Uterus (tissue), 4 donors: ENCODE results near the gene DNM2. TPM values are rescaled to one million over a fixed set of nuclear protein-coding genes. Genes with fewer than 3 reads are reported as not detected.

ENCODE experiments used
- DNase-seq, 2 donors: peaks; one replicate each; pipeline ENCODE4 v3.0.0-alpha.2; 2019 to 2020
- H3K27ac ChIP-seq, 2 donors: fragments of 200-600 bp; sonication (generic); 1 replicate in 1 of 2; 2 replicates in 1 of 2; pipeline ENCODE4 v1.5.1; 2016 to 2018
- H3K27me3 ChIP-seq, 2 donors: fragments of 200-600 bp; sonication (generic); one replicate each; pipeline ENCODE4 v1.5.1; 2018 to 2019; ENCODE audit warnings: control low read depth in 1 of 2
- H3K36me3 ChIP-seq, 2 donors: fragments of 200-600 bp; sonication (generic); one replicate each; pipeline ENCODE4 v1.5.1; 2019; ENCODE audit warnings: control low read depth in 1 of 2
- H3K4me1 ChIP-seq, 2 donors: fragments of 200-600 bp; sonication (generic); one replicate each; pipeline ENCODE4 v1.5.1; 2018 to 2019; ENCODE audit warnings: control low read depth in 1 of 2
- H3K4me3 ChIP-seq, 2 donors: fragments of 200-600 bp; sonication (generic); 1 replicate in 1 of 2; 2 replicates in 1 of 2; pipeline ENCODE4 v1.5.1; 2018 to 2019; ENCODE audit warnings: mild to moderate bottlenecking in 1 of 2
- H3K9me3 ChIP-seq, 2 donors: fragments of 200-600 bp; sonication (generic); one replicate each; pipeline ENCODE4 v1.5.1; 2019; ENCODE audit warnings: control low read depth in 1 of 2
- CTCF ChIP-seq, 4 experiments: fragments of 200-600 bp in 2 of 4; fragments of 450-650 bp in 2 of 4; sonication (generic) in 2 of 4; IDR thresholded peaks; one replicate each; pipeline ENCODE4 v1.5.1; 2016 to 2019; ENCODE audit warnings: antibody characterized with exemption in 4 of 4, mild to moderate bottlenecking in 2 of 4, moderate library complexity in 1 of 4
- POLR2A ChIP-seq, 2 donors: fragments of 450-650 bp; IDR thresholded peaks; one replicate each; pipeline ENCODE4 v1.6.1; 2016; ENCODE audit warnings: antibody characterized with exemption in 2 of 2, mild to moderate bottlenecking in 1 of 2, moderate library complexity in 1 of 2
- intact Hi-C: fragments of 100-400 bp; cut with DNase I; formaldehyde crosslinking; loops from one replicate; pipeline ENCODE4 v1.15.1; 2023; ENCODE audit warnings: low total_unique reads
- total RNA-seq, 4 donors: library from RNA; depleted of rRNA in 3 of 4; stranded (reverse); fragments of >200 nt in 3 of 4; gene quantifications; one replicate each; pipeline versions ENCODE4 v1.1.0 to v1.2.4, GENCODE V29; 2014 to 2023
- donor health status: DM: yes; HTN: yes; CAD: no.

Gene DNM2
- total RNA-seq, 4 donors from 2014 or later = 46.8 to 150 (median 86.0) TPM

- no peak for DNase-seq
- H3K27ac ChIP-seq = no peak overlapping the region
- no peaks in the 10 kb centered on the region for H3K36me3 ChIP-seq
- intact Hi-C loops = no loop called here
- H3K27me3 ChIP-seq = no peaks in the 10 kb centered on the region
- H3K9me3 ChIP-seq = no peaks in the 10 kb centered on the region
- no peaks in the 10 kb centered on the region for H3K4me1 ChIP-seq
- no peak for TF ChIP-seq CTCF (IDR thresholded peaks at IDR 0.05)
- TF ChIP-seq POLR2A (IDR thresholded peaks at IDR 0.05) = no peak
- no peak overlapping the region for H3K4me3 ChIP-seq
Measured at GRCh38 chr19:10686661-10687517, 31.0 kb upstream of the DNM2 start.

GRCh38 chr19:10687518-10688288 lies 30.2 kb upstream of the DNM2 start:
- no peaks in the 10 kb centered on the region for H3K27me3 ChIP-seq
- H3K4me3 ChIP-seq = no peak overlapping the region
- H3K4me1 ChIP-seq = no peaks in the 10 kb centered on the region
- H3K36me3 ChIP-seq = no peaks in the 10 kb centered on the region
- intact Hi-C loops = no loop called here
- H3K9me3 ChIP-seq = no peaks in the 10 kb centered on the region
- TF ChIP-seq CTCF (IDR thresholded peaks at IDR 0.05) (no peak), POLR2A (IDR thresholded peaks at IDR 0.05) (no peak)
- no peak overlapping the region for H3K27ac ChIP-seq
- DNase-seq = no peak

GRCh38 chr19:10688545-10689280 lies 29.2 kb upstream of the DNM2 start:
- H3K4me1 ChIP-seq = no peaks in the 10 kb centered on the region
- H3K9me3 ChIP-seq = no peaks in the 10 kb centered on the region
- intact Hi-C loops = no loop called here
- DNase-seq = no peak
- TF ChIP-seq POLR2A (IDR thresholded peaks at IDR 0.05) (no peak), CTCF (IDR thresholded peaks at IDR 0.05) (no peak)
- no peak overlapping the region for H3K4me3 ChIP-seq
- no peak overlapping the region for H3K27ac ChIP-seq
- no peaks in the 10 kb centered on the region for H3K27me3 ChIP-seq
- no peaks in the 10 kb centered on the region for H3K36me3 ChIP-seq

GRCh38 chr19:10690341-10690781 lies 27.5 kb upstream of the DNM2 start:
- no peak overlapping the region for H3K27ac ChIP-seq
- no peak overlapping the region for H3K4me3 ChIP-seq

More at GRCh38 chr19:10690341-10690781, 27.5 kb upstream of the DNM2 start:
- intact Hi-C loops = no loop called here
- Histone ChIP-seq H3K9me3 (no peaks in the 10 kb centered on the region), H3K36me3 (no peaks in the 10 kb centered on the region), H3K27me3 (no peaks in the 10 kb centered on the region), H3K4me1 (peaks cover 0 to 2% of the 10 kb centered on the region in 2 donors)
- no peak for TF ChIP-seq POLR2A (IDR thresholded peaks at IDR 0.05)
- TF ChIP-seq CTCF (IDR thresholded peaks at IDR 0.05) = no peak
- no peak for DNase-seq
